ENCODE measurements around the gene GPC3.

Gene GPC3

GRCh38 chrX:133911825-133912495 is 73.4 kb downstream of the GPC3 start:
- H3K9me3 ChIP-seq (ENCODE audit: insufficient read depth, low read length) = no peaks in the 10 kb centered on the region
- H3K4me1 ChIP-seq (ENCODE audit: insufficient read depth, insufficient read length) = no peaks in the 10 kb centered on the region
- no peak overlapping the region for H3K9ac ChIP-seq (ENCODE audit: insufficient read length, low read depth)
- TF ChIP-seq YY1 (IDR thresholded peaks at IDR 0.05; ENCODE audit: insufficient read depth, insufficient read length) (no peak), SUZ12 (IDR thresholded peaks at IDR 0.05; ENCODE audit: extremely low read depth, insufficient read depth, insufficient read length) (no peak), ZNF274 (IDR thresholded peaks at IDR 0.05; ENCODE audit: low read depth, low read length) (no peak)
- no peak overlapping the region for H3K4me3 ChIP-seq (ENCODE audit: insufficient read length, low read depth)
- H3K27me3 ChIP-seq (ENCODE audit: insufficient read depth, insufficient read length) = no peaks in the 10 kb centered on the region
- H3K36me3 ChIP-seq (ENCODE audit: insufficient read depth, insufficient read length, low read length) = no peaks in the 10 kb centered on the region
- no peak for DNase-seq (ENCODE audit: low read depth, low spot score)

GRCh38 chrX:133910539-133910938 is 74.9 kb downstream of the GPC3 start:
- Histone ChIP-seq H3K36me3 (ENCODE audit: insufficient read depth, insufficient read length, low read length) (no peaks in the 10 kb centered on the region), H3K9me3 (ENCODE audit: insufficient read depth, low read length) (no peaks in the 10 kb centered on the region), H3K9ac (ENCODE audit: insufficient read length, low read depth) (no peak overlapping the region), H3K27me3 (ENCODE audit: insufficient read depth, insufficient read length) (no peaks in the 10 kb centered on the region), H3K4me3 (ENCODE audit: insufficient read length, low read depth) (no peak overlapping the region), H3K4me1 (ENCODE audit: insufficient read depth, insufficient read length) (no peaks in the 10 kb centered on the region)
- no peak for DNase-seq (ENCODE audit: low read depth, low spot score)
- TF ChIP-seq ZNF274 (IDR thresholded peaks at IDR 0.05; ENCODE audit: low read depth, low read length) (no peak), YY1 (IDR thresholded peaks at IDR 0.05; ENCODE audit: insufficient read depth, insufficient read length) (no peak), SUZ12 (IDR thresholded peaks at IDR 0.05; ENCODE audit: extremely low read depth, insufficient read depth, insufficient read length) (no peak)

GRCh38 chrX:133909888-133910287 is 75.5 kb downstream of the GPC3 start:
- TF ChIP-seq SUZ12 (IDR thresholded peaks at IDR 0.05; ENCODE audit: extremely low read depth, insufficient read depth, insufficient read length) (no peak), YY1 (IDR thresholded peaks at IDR 0.05; ENCODE audit: insufficient read depth, insufficient read length) (no peak), ZNF274 (IDR thresholded peaks at IDR 0.05; ENCODE audit: low read depth, low read length) (no peak)
- DNase-seq (ENCODE audit: low read depth, low spot score) = no peak
- H3K27me3 ChIP-seq (ENCODE audit: insufficient read depth, insufficient read length) = no peaks in the 10 kb centered on the region
- H3K36me3 ChIP-seq (ENCODE audit: insufficient read depth, insufficient read length, low read length) = no peaks in the 10 kb centered on the region
- no peaks in the 10 kb centered on the region for H3K4me1 ChIP-seq (ENCODE audit: insufficient read depth, insufficient read length)
- no peaks in the 10 kb centered on the region for H3K9me3 ChIP-seq (ENCODE audit: insufficient read depth, low read length)
- no peak overlapping the region for H3K9ac ChIP-seq (ENCODE audit: insufficient read length, low read depth)
- no peak overlapping the region for H3K4me3 ChIP-seq (ENCODE audit: insufficient read length, low read depth)

- no peak for DNase-seq (ENCODE audit: low read depth, low spot score)
- Histone ChIP-seq H3K4me3 (ENCODE audit: insufficient read length, low read depth) (no peak overlapping the region), H3K4me1 (ENCODE audit: insufficient read depth, insufficient read length) (no peaks in the 10 kb centered on the region), H3K36me3 (ENCODE audit: insufficient read depth, insufficient read length, low read length) (no peaks in the 10 kb centered on the region), H3K27me3 (ENCODE audit: insufficient read depth, insufficient read length) (no peaks in the 10 kb centered on the region), H3K9me3 (ENCODE audit: insufficient read depth, low read length) (no peaks in the 10 kb centered on the region), H3K9ac (ENCODE audit: insufficient read length, low read depth) (no peak overlapping the region)
- no peak for TF ChIP-seq YY1 (IDR thresholded peaks at IDR 0.05; ENCODE audit: insufficient read depth, insufficient read length)
Measured at GRCh38 chrX:133908223-133908955, 77.0 kb downstream of the GPC3 start.

GRCh38 chrX:133907606-133908005 is 77.8 kb downstream of the GPC3 start:
- Histone ChIP-seq H3K4me3 (ENCODE audit: insufficient read length, low read depth) (no peak overlapping the region), H3K4me1 (ENCODE audit: insufficient read depth, insufficient read length) (no peaks in the 10 kb centered on the region), H3K9ac (ENCODE audit: insufficient read length, low read depth) (no peak overlapping the region), H3K36me3 (ENCODE audit: insufficient read depth, insufficient read length, low read length) (no peaks in the 10 kb centered on the region), H3K9me3 (ENCODE audit: insufficient read depth, low read length) (no peaks in the 10 kb centered on the region), H3K27me3 (ENCODE audit: insufficient read depth, insufficient read length) (no peaks in the 10 kb centered on the region)
- no peak for DNase-seq (ENCODE audit: low read depth, low spot score)
- TF ChIP-seq ZNF274 (IDR thresholded peaks at IDR 0.05; ENCODE audit: low read depth, low read length) (no peak), YY1 (IDR thresholded peaks at IDR 0.05; ENCODE audit: insufficient read depth, insufficient read length) (no peak), SUZ12 (IDR thresholded peaks at IDR 0.05; ENCODE audit: extremely low read depth, insufficient read depth, insufficient read length) (no peak)

GRCh38 chrX:133905305-133905704 is 80.1 kb downstream of the GPC3 start:
- H3K4me3 ChIP-seq (ENCODE audit: insufficient read length, low read depth) = no peak overlapping the region
- H3K27me3 ChIP-seq (ENCODE audit: insufficient read depth, insufficient read length) = no peaks in the 10 kb centered on the region
- no peaks in the 10 kb centered on the region for H3K4me1 ChIP-seq (ENCODE audit: insufficient read depth, insufficient read length)
- H3K36me3 ChIP-seq (ENCODE audit: insufficient read depth, insufficient read length, low read length) = no peaks in the 10 kb centered on the region
- DNase-seq (ENCODE audit: low read depth, low spot score) = no peak
- no peak overlapping the region for H3K9ac ChIP-seq (ENCODE audit: insufficient read length, low read depth)
- TF ChIP-seq SUZ12 (IDR thresholded peaks at IDR 0.05; ENCODE audit: extremely low read depth, insufficient read depth, insufficient read length) (no peak), YY1 (IDR thresholded peaks at IDR 0.05; ENCODE audit: insufficient read depth, insufficient read length) (no peak), ZNF274 (IDR thresholded peaks at IDR 0.05; ENCODE audit: low read depth, low read length) (no peak)
- H3K9me3 ChIP-seq (ENCODE audit: insufficient read depth, low read length) = no peaks in the 10 kb centered on the region

GRCh38 chrX:133897593-133898163 is 87.7 kb downstream of the GPC3 start:
- H3K4me3 ChIP-seq (ENCODE audit: insufficient read length, low read depth) = no peak overlapping the region
- no peak for DNase-seq (ENCODE audit: low read depth, low spot score)
- no peak for TF ChIP-seq SUZ12 (IDR thresholded peaks at IDR 0.05; ENCODE audit: extremely low read depth, insufficient read depth, insufficient read length)
- no peak for TF ChIP-seq YY1 (IDR thresholded peaks at IDR 0.05; ENCODE audit: insufficient read depth, insufficient read length)
- no peak for TF ChIP-seq ZNF274 (IDR thresholded peaks at IDR 0.05; ENCODE audit: low read depth, low read length)
- no peaks in the 10 kb centered on the region for H3K4me1 ChIP-seq (ENCODE audit: insufficient read depth, insufficient read length)
- no peak overlapping the region for H3K9ac ChIP-seq (ENCODE audit: insufficient read length, low read depth)
- no peaks in the 10 kb centered on the region for H3K27me3 ChIP-seq (ENCODE audit: insufficient read depth, insufficient read length)
- H3K9me3 ChIP-seq (ENCODE audit: insufficient read depth, low read length) = no peaks in the 10 kb centered on the region
- H3K36me3 ChIP-seq (ENCODE audit: insufficient read depth, insufficient read length, low read length) = no peaks in the 10 kb centered on the region
